OCI-LY7 (cell line): ENCODE results near the gene SNHG17.

Experiments
- CTCF ChIP-seq: fragments of 200-600 bp; sonication (generic); conservative IDR thresholded peaks from 2 replicates; pipeline ENCODE4 v1.5.1; 2014; ENCODE audit warnings: mild to moderate bottlenecking, antibody characterized with exemption, low read length, moderate library complexity, mixed read lengths
- EZH2phosphoT487 ChIP-seq: fragments of 200-600 bp; sonication (generic); IDR thresholded peaks from 2 replicates; pipeline ENCODE4 v1.6.1; 2018; ENCODE audit warnings: low read depth, borderline replicate concordance, mild to moderate bottlenecking, mixed run types, antibody characterized with exemption, low read length, moderate library complexity, mixed read lengths

- TF ChIP-seq CTCF (no peak), EZH2phosphoT487 (no peak)
Observed at GRCh38 chr20:38471987-38472512, 36.9 kb upstream of the SNHG17 start.
